NT2/D1 (cell line): ENCODE data around the gene SLC16A1.

ENCODE experiments used
- SUZ12 ChIP-seq: IDR thresholded peaks from 2 replicates; pipeline ENCODE4 v1.6.1; 2011; ENCODE audit not compliant: insufficient read length, insufficient read depth; ENCODE audit errors: extremely low read depth
- YY1 ChIP-seq: IDR thresholded peaks from 2 replicates; pipeline ENCODE4 v1.6.1; 2011; ENCODE audit not compliant: insufficient read length, insufficient read depth
- ZNF274 ChIP-seq: IDR thresholded peaks from 2 replicates; pipeline ENCODE4 v1.6.1; 2011; ENCODE audit warnings: mild to moderate bottlenecking, low read depth, low read length

- TF ChIP-seq YY1: no peak
- no peak for TF ChIP-seq ZNF274
- no peak for TF ChIP-seq SUZ12
These were observed 77.7 kb downstream of the SLC16A1 start for GRCh38 chr1:112878321-112878720.
